HG03520 (cell line): ENCODE results near the gene USH2A.
A peak's percentile ranks its signal among the peaks of the same experiment; 100 is the strongest.

Source experiments
- ATAC-seq: cut with Tn5 transposase; IDR thresholded peaks from one replicate; pipeline ENCODE4 v1.9.1; 2021; ENCODE audit warnings: mild to moderate bottlenecking, moderate library complexity; ENCODE audit not compliant: unreplicated experiment

Gene USH2A

GRCh38 chr1:215744419-215744818 is 678.8 kb downstream of the USH2A start:
- no peak for ATAC-seq

DNA sequence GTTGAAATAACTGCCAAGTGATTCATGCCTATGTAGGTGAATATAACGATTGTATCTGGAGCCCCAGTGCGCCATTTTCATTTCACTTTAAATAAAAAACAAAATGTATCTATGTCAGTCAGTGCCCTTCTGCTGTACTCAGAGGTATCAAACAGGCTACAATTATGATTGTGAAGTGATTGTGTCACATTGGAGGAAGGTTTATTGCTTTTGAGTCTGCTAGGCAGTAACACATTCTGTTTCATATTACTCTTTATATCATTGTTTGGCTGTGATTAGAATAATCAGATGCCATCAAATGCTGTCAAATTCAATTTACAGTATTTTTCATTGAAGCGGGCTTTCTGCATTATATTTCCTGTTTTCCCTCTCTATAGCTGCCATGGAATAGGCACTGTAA is 684.2 kb downstream of the USH2A start:
- ATAC-seq, result no peak

- ATAC-seq, result no peak
Observed at GRCh38 chr1:215731699-215732098, 691.5 kb downstream of the USH2A start.

DNA sequence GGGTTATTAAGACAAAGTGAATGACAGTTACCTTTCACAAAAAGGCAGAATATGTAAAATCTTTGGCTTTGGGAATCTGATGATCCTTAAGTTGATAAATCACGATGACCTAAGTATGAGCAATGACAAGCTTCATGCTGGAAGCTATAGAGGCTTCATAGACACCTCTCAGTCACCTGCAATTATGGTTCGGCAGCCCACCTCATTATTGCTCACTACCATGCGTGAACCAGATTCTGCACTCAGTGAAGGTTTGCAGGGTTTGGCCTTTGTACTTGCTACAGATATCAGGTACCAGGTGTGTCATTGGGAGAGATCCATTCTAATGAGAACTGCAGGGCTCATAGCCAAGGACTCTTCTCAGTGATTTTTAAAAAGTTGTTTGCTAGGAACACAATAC is 692.6 kb downstream of the USH2A start:
- ATAC-seq, result no peak

GRCh38 chr1:215728169-215728568 is 695.1 kb downstream of the USH2A start:
- no peak for ATAC-seq

GRCh38 chr1:215720126-215720525 is 703.1 kb downstream of the USH2A start:
- ATAC-seq, result no peak

DNA sequence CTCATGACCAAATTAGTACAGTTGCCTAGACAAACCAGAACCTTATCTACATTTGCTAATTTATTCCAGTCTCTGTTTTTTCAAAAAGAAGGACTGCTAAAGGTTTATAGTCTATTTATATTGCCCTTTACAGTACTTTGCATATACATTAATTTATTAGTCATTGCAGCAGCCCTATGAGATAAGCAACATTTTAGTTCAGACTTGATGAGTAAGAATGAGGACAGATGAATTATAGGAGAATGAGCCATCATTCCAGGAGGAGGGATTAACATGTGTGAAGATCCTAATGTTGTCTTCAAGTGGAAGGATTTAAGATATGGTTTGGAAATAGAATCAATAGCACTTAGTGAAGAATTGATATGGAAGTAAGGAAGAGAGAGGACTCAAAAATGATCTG is 703.7 kb downstream of the USH2A start:
- no peak for ATAC-seq

DNA sequence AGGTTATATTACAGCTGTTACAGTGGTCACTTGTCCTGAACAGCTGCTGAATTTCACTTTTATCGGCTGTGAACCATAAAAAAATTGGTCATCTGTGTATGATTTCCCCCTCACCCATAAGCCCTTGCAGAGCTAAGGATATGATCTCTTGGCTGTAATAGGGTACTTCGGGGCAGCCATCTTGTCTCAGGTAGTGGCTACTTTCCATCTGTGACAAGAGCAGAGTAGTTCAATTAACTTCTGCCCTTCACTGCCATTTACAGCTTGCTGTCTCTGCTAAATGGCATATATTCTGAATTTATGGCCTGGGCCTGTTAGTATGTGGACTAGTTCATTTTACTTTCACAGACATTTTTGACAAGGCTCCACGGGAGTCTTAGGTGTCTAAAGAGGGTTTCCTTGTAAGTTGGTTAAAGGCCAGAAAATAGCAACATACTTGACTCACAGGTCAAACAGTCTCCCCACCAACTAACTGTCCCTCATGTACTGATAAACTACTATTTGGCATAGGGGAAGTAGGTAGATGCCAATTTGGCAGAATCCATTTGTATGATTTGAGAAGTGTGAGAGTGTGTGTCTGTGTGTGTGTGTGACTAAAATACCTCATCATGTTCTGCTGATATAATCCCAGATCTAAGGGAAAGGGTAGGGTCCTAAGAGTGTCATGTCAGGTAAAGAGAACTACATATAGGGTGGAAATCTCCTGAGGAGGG is 704.5 kb downstream of the USH2A start:
- ATAC-seq, result no peak

DNA sequence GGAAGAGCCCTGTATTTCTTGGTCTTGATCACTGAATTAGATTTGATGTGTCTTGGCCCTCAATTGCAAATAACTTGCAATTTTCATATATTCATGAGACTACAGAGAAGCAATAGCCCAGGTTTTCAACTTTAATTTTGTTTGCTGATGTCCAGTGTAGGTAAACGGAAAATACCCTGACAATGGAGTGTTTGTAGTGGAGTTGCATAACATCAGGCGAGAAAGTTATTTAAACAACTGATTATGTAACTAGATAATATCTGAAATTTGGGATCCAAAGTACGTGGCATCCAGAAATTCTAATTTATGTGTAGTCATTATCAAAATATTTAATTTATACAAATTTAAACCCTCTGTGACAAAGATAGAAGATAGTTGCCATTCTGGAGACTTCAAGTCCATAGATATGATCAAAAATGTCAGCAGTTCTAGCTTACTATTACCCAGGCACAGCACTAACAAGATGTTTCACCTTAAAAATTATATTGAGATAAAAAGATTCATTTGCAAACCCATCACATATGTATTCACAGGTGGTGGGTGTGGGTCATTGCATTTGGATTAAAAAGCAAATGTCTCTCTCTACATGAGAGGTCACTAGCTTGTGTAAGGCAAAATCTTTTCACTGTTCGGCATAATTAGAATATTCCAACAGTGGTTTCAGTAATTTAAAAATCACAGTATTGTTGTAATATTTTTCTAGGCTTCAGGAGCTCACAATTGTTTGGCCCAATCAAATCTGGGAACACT is 705.4 kb downstream of the USH2A start:
- no peak for ATAC-seq

GRCh38 chr1:215710899-215711225 is 712.4 kb downstream of the USH2A start:
- no peak for ATAC-seq

GRCh38 chr1:215710036-215710898 is 713.0 kb downstream of the USH2A start:
- peak; percentile 92 for ATAC-seq

GRCh38 chr1:215704089-215704860 is 719.0 kb downstream of the USH2A start:
- ATAC-seq, result peak; percentile 97

DNA sequence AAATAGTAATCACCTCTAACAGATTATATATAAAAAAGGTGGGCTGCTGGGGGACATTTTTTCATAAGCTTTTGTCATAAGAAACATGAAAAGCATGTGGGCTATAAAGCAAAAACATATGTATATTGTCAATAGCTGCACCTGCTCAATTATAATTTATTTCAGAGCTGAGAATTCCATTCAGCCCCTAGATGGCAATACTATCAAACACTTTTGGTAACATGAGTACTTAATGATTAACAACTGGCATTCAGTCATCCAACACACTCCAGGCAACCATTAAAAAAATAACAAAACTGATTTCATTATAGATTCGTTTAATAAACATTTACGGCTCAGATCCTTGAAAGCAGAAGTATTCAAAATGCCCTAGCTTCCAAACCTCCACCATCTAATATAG is 741.0 kb downstream of the USH2A start:
- ATAC-seq, result no peak

DNA sequence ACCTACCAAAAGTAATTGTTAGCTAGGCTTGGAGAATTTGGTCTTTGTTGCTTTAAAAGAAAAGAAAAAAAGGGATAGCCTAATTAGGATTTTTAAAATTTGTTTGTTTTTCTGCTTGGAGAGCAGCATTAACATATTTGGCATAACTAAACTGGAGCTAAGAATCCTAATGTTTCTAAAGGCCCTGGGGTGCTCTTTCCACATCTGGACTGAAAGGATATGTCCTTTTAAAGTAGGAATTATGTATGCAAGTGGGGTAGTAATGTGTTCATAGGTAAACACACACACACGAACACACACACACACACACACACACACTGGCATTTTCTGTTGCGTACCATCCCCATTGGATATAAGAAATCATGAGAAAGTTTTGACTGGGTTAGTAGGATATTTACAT is 742.2 kb downstream of the USH2A start:
- ATAC-seq, result no peak

DNA sequence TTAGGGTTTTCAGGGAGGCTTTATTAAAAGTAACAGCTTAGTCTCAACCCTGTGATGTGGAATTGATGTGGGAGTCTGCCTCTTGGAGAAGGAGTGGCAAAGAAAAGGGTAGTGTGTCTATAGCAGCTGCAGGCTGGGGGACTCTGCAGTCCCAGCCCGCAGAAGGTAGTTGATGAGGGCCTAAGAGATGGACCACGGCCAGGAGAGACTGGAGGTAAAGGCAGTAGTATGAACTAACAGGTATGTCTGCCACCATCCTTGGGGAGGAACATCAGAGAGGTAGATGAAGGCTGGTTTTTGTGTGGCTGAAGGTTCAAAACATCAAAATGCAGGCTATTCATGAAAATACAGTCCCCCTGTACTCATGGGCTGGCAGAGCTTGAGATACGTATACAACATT is 744.0 kb downstream of the USH2A start:
- ATAC-seq, result no peak

DNA sequence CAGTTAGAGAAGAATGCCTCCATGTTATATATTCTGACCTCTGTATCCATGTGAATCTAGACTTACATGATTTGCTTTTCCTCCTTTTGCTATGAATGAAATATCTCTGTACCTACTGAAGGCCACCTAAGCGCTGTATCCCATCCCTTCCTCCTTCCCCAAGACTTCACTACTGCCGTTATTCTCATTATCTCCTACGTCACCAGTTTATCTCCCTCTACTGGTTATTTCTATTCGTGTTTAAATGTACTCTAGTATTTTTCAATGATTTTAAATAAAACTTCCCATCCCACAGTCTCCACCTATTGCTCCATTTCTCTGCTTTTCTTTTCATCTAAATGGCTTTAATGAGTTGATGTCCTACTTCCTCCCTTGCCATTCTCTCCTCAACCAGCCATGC is 746.1 kb downstream of the USH2A start:
- no peak for ATAC-seq

GRCh38 chr1:215673943-215674342 is 749.3 kb downstream of the USH2A start:
- ATAC-seq, result no peak

DNA sequence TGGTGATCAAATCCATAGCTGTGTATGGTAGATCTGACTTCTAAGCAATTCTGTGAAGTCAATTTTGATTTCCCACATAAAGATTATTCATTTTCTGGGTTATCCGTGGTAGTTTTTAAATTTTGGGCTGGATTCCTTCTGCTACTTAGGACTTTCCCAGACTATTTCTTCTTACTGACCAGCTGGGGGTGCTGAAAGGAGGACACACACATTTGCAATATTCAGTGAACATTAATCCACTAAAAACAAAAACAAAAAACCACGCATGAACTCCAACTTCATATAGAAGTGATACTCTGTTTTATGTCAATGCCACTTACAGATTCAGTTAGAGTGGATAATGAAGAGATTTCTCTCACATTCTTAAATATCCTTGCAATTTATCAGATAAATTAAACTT is 750.8 kb downstream of the USH2A start:
- no peak for ATAC-seq

- ATAC-seq, result no peak
Observed at GRCh38 chr1:215669806-215670491, 753.3 kb downstream of the USH2A start.

DNA sequence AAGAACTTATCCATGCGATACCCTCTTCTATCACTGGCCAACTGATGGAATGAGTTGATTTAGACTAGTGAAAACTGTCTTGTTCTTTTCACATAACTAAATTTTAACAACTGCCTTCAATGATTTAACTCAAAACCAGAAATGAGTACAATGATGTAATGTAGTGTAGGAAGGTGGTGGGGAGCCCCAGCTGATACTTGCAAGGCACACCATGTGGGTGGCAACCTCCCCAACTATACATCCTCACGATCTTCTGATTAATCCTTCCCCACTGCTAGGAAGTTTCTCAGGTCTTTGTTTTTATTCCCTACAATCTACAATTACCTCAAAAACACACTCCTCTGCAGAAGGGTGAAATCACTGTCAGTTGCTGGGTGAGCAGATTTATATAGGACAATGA is 755.5 kb downstream of the USH2A start:
- no peak for ATAC-seq
